Panc1 (cell line): ENCODE results near the gene ACSM3. TPM values are rescaled to one million over a fixed set of nuclear protein-coding genes. Genes with fewer than 3 reads are reported as not detected.

Experiments
- ATAC-seq: fragments of 200-7000 bp; cut with Tn5 transposase; 2 replicates; pipeline ENCODE4 v1.9.1; 2020; ENCODE audit warnings: mild to moderate bottlenecking, moderate library complexity
- BruUV-seq: library from RNA; stranded (reverse); fragments of 400-500 nt; replicated peaks from 2 replicates; lab custom pipeline; 2021; lab: Mats Ljungman, UMichigan
- CTCF ChIA-PET: fragments of 300-600 bp; sonication (Branson Sonifier 250); formaldehyde crosslinking; loops from one replicate; lab custom pipeline; 2022; ENCODE audit warnings: antibody characterized with exemption; lab: Charles Lee
- POLR2A ChIA-PET: fragments of 300-600 bp; sonication (Branson Sonifier 250); formaldehyde crosslinking; loops from one replicate; lab custom pipeline; 2022; ENCODE audit warnings: antibody characterized with exemption; lab: Charles Lee
- DNase-seq: peaks from one replicate; pipeline ENCODE4 v3.0.0-alpha.2; 2010; ENCODE audit warnings: low read depth, low spot score
- H3K27ac ChIP-seq: 2 replicates; pipeline ENCODE4 v1.5.1; 2011; ENCODE audit warnings: mild to moderate bottlenecking, low read length, inconsistent platforms
- H3K27me3 ChIP-seq: fragments of 200-500 bp; sonication (Bioruptor generic); 2 replicates; pipeline ENCODE4 v1.6.0; 2014; ENCODE audit warnings: low read length, inconsistent platforms; ENCODE audit not compliant: control insufficient read depth, insufficient read depth
- H3K36me3 ChIP-seq: fragments of 200-500 bp; sonication (Bioruptor generic); 2 replicates; pipeline ENCODE4 v1.5.1; 2014; ENCODE audit warnings: inconsistent platforms, mild to moderate bottlenecking, low read length, moderate library complexity; ENCODE audit not compliant: control insufficient read depth, insufficient read depth
- H3K4me1 ChIP-seq: 2 replicates; pipeline ENCODE4 v1.5.1; 2011; ENCODE audit warnings: inconsistent platforms, mild to moderate bottlenecking, low read length, moderate library complexity; ENCODE audit not compliant: control insufficient read depth, insufficient read depth
- H3K4me3 ChIP-seq, 2 experiments: 2 replicates each; pipeline ENCODE4 v1.5.1; 2011 to 2012; ENCODE audit warnings: low read depth in 2 of 2, low read length in 2 of 2, mild to moderate bottlenecking in 2 of 2, inconsistent platforms in 1 of 2, moderate library complexity in 1 of 2
- H3K9me3 ChIP-seq: fragments of 200-500 bp; sonication (Bioruptor generic); 2 replicates; pipeline ENCODE4 v1.5.1; 2014; ENCODE audit warnings: low read depth, mild to moderate bottlenecking, inconsistent platforms, low read length, moderate library complexity; ENCODE audit not compliant: control insufficient read depth, insufficient read depth
- POLR2AphosphoS5 ChIP-seq: IDR thresholded peaks from 2 replicates; pipeline ENCODE4 v1.6.1; 2012; ENCODE audit warnings: mild to moderate bottlenecking, low read depth, low read length, moderate library complexity
- SIN3A ChIP-seq: IDR thresholded peaks from 2 replicates; pipeline ENCODE4 v1.6.1; 2012; ENCODE audit warnings: low read depth, mild to moderate bottlenecking, low read length, moderate library complexity, borderline replicate concordance; ENCODE audit not compliant: insufficient read depth
- TCF7L2 ChIP-seq: IDR thresholded peaks from 2 replicates; pipeline ENCODE4 v1.6.1; 2011; ENCODE audit warnings: mild to moderate bottlenecking, low read depth, low read length, inconsistent platforms
- in situ Hi-C: cut with HindIII; loops from 2 replicates; pipeline ENCODE4 v1.10.0; 2016; ENCODE audit warnings: low sequenced_read_pairs, low pct_unique_long_range_greater_than_20kb
- intact Hi-C: fragments of 100-400 bp; cut with micrococcal nuclease; formaldehyde crosslinking; loops from one replicate; pipeline ENCODE4 v1.10.0; 2022; ENCODE audit not compliant: unreplicated experiment
- total RNA-seq: library from RNA; stranded (reverse); gene quantifications from one replicate; pipeline ENCODE4 v1.2.1, GENCODE V29; 2021; ENCODE audit not compliant: unreplicated experiment
- TF ChIP-seq, protein P1 (sequence below): fragments of 450-650 bp; IDR thresholded peaks from 2 replicates; pipeline ENCODE4 v1.5.1; 2017; ENCODE audit warnings: mild to moderate bottlenecking
- TF ChIP-seq, protein P2 (sequence below), 2 experiments: IDR thresholded peaks; 2 replicates each; pipeline ENCODE4 v1.6.1; 2011 to 2012; ENCODE audit warnings: low read depth in 2 of 2, control low read depth in 1 of 2, low read length in 1 of 2, mild to moderate bottlenecking in 1 of 2, moderate library complexity in 1 of 2; ENCODE audit not compliant: insufficient read depth in 1 of 2

The ACSM3 gene
- total RNA-seq, 1 experiment from 2014 or later, result 0.44 TPM

DNA sequence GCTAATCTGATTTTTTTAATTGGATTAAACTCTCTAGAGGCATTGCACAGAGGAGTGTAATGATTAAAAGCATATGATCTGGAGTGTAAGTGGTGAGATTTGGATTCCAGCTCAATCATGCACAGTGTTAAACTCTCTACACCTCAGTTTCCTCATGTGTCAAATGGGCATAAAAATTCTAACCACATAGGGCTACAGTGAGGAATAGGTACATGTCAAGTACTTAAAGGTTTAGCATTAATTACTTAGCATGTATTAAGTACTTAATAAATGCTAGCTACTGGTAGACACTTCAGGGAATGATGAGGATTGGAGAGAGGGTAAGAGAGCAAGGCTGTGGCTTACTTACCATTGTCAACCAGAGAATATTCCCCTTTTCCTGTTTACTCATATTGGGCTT lies 25.3 kb downstream of the ACSM3 start:
- ChIA-PET POLR2A (no interaction called here), CTCF (no interaction called here)
- Histone ChIP-seq H3K4me3 (no peak overlapping the region), H3K27ac (no peak overlapping the region), H3K36me3 (no peaks in the 10 kb centered on the region), H3K27me3 (no peaks in the 10 kb centered on the region; the same call in 1 of the 2 replicates), H3K9me3 (no peaks in the 10 kb centered on the region), H3K4me1 (no peaks in the 10 kb centered on the region)
- no peak for TF ChIP-seq TCF7L2
- TF ChIP-seq, protein P1, sequence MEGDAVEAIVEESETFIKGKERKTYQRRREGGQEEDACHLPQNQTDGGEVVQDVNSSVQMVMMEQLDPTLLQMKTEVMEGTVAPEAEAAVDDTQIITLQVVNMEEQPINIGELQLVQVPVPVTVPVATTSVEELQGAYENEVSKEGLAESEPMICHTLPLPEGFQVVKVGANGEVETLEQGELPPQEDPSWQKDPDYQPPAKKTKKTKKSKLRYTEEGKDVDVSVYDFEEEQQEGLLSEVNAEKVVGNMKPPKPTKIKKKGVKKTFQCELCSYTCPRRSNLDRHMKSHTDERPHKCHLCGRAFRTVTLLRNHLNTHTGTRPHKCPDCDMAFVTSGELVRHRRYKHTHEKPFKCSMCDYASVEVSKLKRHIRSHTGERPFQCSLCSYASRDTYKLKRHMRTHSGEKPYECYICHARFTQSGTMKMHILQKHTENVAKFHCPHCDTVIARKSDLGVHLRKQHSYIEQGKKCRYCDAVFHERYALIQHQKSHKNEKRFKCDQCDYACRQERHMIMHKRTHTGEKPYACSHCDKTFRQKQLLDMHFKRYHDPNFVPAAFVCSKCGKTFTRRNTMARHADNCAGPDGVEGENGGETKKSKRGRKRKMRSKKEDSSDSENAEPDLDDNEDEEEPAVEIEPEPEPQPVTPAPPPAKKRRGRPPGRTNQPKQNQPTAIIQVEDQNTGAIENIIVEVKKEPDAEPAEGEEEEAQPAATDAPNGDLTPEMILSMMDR, result no peak
- TF ChIP-seq POLR2AphosphoS5, result no peak
- TF ChIP-seq SIN3A, result no peak
- TF ChIP-seq, protein P2, sequence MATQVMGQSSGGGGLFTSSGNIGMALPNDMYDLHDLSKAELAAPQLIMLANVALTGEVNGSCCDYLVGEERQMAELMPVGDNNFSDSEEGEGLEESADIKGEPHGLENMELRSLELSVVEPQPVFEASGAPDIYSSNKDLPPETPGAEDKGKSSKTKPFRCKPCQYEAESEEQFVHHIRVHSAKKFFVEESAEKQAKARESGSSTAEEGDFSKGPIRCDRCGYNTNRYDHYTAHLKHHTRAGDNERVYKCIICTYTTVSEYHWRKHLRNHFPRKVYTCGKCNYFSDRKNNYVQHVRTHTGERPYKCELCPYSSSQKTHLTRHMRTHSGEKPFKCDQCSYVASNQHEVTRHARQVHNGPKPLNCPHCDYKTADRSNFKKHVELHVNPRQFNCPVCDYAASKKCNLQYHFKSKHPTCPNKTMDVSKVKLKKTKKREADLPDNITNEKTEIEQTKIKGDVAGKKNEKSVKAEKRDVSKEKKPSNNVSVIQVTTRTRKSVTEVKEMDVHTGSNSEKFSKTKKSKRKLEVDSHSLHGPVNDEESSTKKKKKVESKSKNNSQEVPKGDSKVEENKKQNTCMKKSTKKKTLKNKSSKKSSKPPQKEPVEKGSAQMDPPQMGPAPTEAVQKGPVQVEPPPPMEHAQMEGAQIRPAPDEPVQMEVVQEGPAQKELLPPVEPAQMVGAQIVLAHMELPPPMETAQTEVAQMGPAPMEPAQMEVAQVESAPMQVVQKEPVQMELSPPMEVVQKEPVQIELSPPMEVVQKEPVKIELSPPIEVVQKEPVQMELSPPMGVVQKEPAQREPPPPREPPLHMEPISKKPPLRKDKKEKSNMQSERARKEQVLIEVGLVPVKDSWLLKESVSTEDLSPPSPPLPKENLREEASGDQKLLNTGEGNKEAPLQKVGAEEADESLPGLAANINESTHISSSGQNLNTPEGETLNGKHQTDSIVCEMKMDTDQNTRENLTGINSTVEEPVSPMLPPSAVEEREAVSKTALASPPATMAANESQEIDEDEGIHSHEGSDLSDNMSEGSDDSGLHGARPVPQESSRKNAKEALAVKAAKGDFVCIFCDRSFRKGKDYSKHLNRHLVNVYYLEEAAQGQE (IDR thresholded peaks at IDR 0.05; ENCODE audit: insufficient read depth in 1 of 2, low read depth in 2 of 2, low read length in 1 of 2), result no peak
- intact Hi-C loops (no loop called here), in situ Hi-C loops (no loop called here)
- ATAC-seq, result no peak
- no TSS peak for BruUV-seq
- no peak for DNase-seq

DNA sequence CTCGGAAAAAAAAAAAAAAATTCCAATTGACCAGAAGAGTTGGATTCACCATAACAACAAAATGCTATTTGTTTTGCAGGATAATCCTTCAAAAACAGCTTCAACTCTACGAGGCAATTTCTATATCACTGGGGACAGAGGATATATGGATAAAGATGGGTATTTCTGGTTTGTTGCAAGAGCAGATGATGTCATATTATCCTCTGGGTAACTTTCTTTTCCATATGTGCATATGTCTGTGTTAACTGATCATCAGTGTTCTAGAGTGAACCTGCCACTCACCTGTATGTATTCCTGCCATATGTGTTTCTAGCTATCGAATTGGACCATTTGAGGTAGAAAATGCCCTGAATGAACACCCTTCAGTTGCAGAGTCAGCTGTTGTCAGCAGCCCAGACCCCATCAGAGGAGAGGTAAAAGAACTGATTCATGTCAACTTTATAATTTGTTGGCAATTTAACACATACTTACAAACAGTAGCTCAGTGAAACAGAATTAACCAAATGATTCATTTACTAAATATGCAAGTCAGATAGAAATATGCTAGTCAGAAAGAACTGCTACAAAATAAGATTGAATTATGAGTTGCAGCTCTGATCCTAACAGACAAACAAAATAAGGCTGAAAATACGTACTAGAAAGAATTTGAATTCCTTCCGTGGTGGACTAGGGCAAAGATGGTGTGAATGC lies 28.3 kb downstream of the ACSM3 start:
- in situ Hi-C loops, result no loop called here

More for the DNA sequence above, 28.3 kb downstream of the ACSM3 start:
- Histone ChIP-seq H3K36me3 (no peaks in the 10 kb centered on the region; the same call in 1 of the 2 replicates), H3K9me3 (no peaks in the 10 kb centered on the region), H3K4me1 (no peaks in the 10 kb centered on the region), H3K27ac (no peak overlapping the region), H3K27me3 (no peaks in the 10 kb centered on the region), H3K4me3 (no peak overlapping the region)
- ATAC-seq, result no peak
- ChIA-PET POLR2A (no interaction called here), CTCF (no interaction called here)
- TF ChIP-seq, protein P1, result no peak
- TF ChIP-seq SIN3A (no peak), POLR2AphosphoS5 (no peak), TCF7L2 (no peak)
- TF ChIP-seq, protein P2 (IDR thresholded peaks at IDR 0.05; ENCODE audit: insufficient read depth in 1 of 2, low read depth in 2 of 2, low read length in 1 of 2), result no peak
- intact Hi-C loops, result no loop called here
- no peak for DNase-seq
- BruUV-seq, result no TSS peak
